PC-9 (cell line): ENCODE data around the gene CADM1.

Source experiments
- EZH2 ChIP-seq: fragments of 200-600 bp; sonication (generic); IDR thresholded peaks from 2 replicates; pipeline ENCODE4 v1.8.0; 2017; ENCODE audit warnings: antibody characterized with exemption, low read depth
- TF ChIP-seq, protein P1 (sequence below): fragments of 200-600 bp; sonication (generic); conservative IDR thresholded peaks from 2 replicates; pipeline ENCODE4 v1.6.1; 2017; ENCODE audit warnings: mixed run types, antibody characterized with exemption, mild to moderate bottlenecking, moderate library complexity

- TF ChIP-seq, protein P1, sequence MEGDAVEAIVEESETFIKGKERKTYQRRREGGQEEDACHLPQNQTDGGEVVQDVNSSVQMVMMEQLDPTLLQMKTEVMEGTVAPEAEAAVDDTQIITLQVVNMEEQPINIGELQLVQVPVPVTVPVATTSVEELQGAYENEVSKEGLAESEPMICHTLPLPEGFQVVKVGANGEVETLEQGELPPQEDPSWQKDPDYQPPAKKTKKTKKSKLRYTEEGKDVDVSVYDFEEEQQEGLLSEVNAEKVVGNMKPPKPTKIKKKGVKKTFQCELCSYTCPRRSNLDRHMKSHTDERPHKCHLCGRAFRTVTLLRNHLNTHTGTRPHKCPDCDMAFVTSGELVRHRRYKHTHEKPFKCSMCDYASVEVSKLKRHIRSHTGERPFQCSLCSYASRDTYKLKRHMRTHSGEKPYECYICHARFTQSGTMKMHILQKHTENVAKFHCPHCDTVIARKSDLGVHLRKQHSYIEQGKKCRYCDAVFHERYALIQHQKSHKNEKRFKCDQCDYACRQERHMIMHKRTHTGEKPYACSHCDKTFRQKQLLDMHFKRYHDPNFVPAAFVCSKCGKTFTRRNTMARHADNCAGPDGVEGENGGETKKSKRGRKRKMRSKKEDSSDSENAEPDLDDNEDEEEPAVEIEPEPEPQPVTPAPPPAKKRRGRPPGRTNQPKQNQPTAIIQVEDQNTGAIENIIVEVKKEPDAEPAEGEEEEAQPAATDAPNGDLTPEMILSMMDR = no peak
- TF ChIP-seq EZH2 = no peak
Observed at GRCh38 chr11:115222863-115223530, 281.2 kb downstream of the CADM1 start.
